ENCODE measurements around the gene CDK1.

- TF ChIP-seq CTCF (conservative IDR thresholded peaks at IDR 0.05; ENCODE audit: low read length) (no peak), EZH2phosphoT487 (IDR thresholded peaks at IDR 0.05; ENCODE audit: borderline replicate concordance, low read depth, low read length) (no peak)
These were observed 44.8 kb upstream of the CDK1 start for GRCh38 chr10:60733517-60733822.

Data from OCI-LY7 (cell line).